ENCODE measurements around the gene CEPT1. TPM values are rescaled to one million over a fixed set of nuclear protein-coding genes. Genes with fewer than 3 reads are reported as not detected.
A peak's percentile ranks its signal among the peaks of the same experiment; 100 is the strongest.

Gene CEPT1
- total and polyA plus RNA-seq, 8 donors = 8.5 to 23.8 (median 13.1) TPM

- no peak for TF ChIP-seq CTCF (IDR thresholded peaks at IDR 0.05)
- no peak for FAIRE-seq
- peak within 1 kb of the TSS; percentile 51 to 94 (median 62) for H3K27ac ChIP-seq
- intact Hi-C loops (cut with DNase I) = no loop called here
- no peaks in the 10 kb centered on the region for H3K27me3 ChIP-seq
- peak; percentile 13 to 43 (median 32) for ATAC-seq
- WGBS, 2 donors = 70 to 75% methylated on average over 17 of the region's 17 CpGs
- DNase-seq = peak in 5 of 6 donors; percentile 74 to 87 (median 79)
- no peaks in the 10 kb centered on the region for H3K9me3 ChIP-seq
- H3K4me1 ChIP-seq = peaks cover 34 to 41% (median 38%) of the 10 kb centered on the region in 3 donors
- H3K36me3 ChIP-seq = peaks cover 0 to 20% (median 7%) of the 10 kb centered on the region in 3 donors
- H3K4me3 ChIP-seq = peak within 1 kb of the TSS in 1 of 4 donors; percentile 22
Observed at GRCh38 chr1:111199881-111200801, 60.1 kb downstream of the CEPT1 start, which contains the start of gene DENND2D. Gene DENND2D (minus strand): TSS chr1:111200646. CDS start chr1:111200459, 187 bp downstream.

- FAIRE-seq = no peak
- Histone ChIP-seq H3K36me3 (peaks cover 0 to 16% (median 3%) of the 10 kb centered on the region in 3 donors), H3K4me3 (no peak overlapping the region), H3K9me3 (no peaks in the 10 kb centered on the region), H3K4me1 (peaks cover 34 to 41% (median 38%) of the 10 kb centered on the region in 3 donors), H3K27me3 (no peaks in the 10 kb centered on the region), H3K27ac (peak overlapping the region; percentile 51 to 94 (median 62))
- TF ChIP-seq CTCF (IDR thresholded peaks at IDR 0.05) = no peak
- WGBS, 2 donors = 17 to 26% methylated on average over 3 of the region's 3 CpGs
- no peak for ATAC-seq
- no peak for DNase-seq
- intact Hi-C loops (cut with DNase I) = no loop called here
Observed at GRCh38 chr1:111200802-111201161, 60.8 kb downstream of the CEPT1 start.

GRCh38 chr1:111201275-111202090 is 61.5 kb downstream of the CEPT1 start:
- peaks cover 34 to 41% (median 38%) of the 10 kb centered on the region in 3 donors for H3K4me1 ChIP-seq
- 58 to 61% methylated on average over 5 of the region's 5 CpGs for WGBS, 2 donors
- H3K27ac ChIP-seq = peak overlapping the region; percentile 51 to 94 (median 62)
- peaks cover 0 to 11% (median 0%) of the 10 kb centered on the region in 3 donors for H3K36me3 ChIP-seq
- H3K9me3 ChIP-seq = no peaks in the 10 kb centered on the region
- DNase-seq = peak in 1 of 6 donors; percentile 31
- no peaks in the 10 kb centered on the region for H3K27me3 ChIP-seq
- no peak for TF ChIP-seq CTCF (IDR thresholded peaks at IDR 0.05)
- ATAC-seq = no peak
- intact Hi-C loops (cut with DNase I) = no loop called here
- H3K4me3 ChIP-seq = no peak overlapping the region
- no peak for FAIRE-seq

GRCh38 chr1:111202366-111202706 is 62.3 kb downstream of the CEPT1 start:
- intact Hi-C loops (cut with DNase I) = no loop called here
- ATAC-seq = peak in 1 of 4 donors; percentile 7
- TF ChIP-seq CTCF (IDR thresholded peaks at IDR 0.05) = no peak
- Histone ChIP-seq H3K9me3 (no peaks in the 10 kb centered on the region), H3K27ac (peak overlapping the region in 2 of 4 donors; percentile 70 to 94), H3K27me3 (no peaks in the 10 kb centered on the region), H3K4me3 (no peak overlapping the region), H3K36me3 (peaks cover 0 to 7% (median 0%) of the 10 kb centered on the region in 3 donors), H3K4me1 (peaks cover 34 to 41% (median 38%) of the 10 kb centered on the region in 3 donors)
- no peak for FAIRE-seq
- WGBS, 2 donors = 83 to 92% methylated on average over 1 of the region's 1 CpG
- no peak for DNase-seq
